ENCODE data around the gene BOLA3. TPM values are rescaled to one million over a fixed set of nuclear protein-coding genes. Genes with fewer than 3 reads are reported as not detected.

The BOLA3 gene
- total RNA-seq, 1 donor from 2014 or later: 48.8 TPM

DNA sequence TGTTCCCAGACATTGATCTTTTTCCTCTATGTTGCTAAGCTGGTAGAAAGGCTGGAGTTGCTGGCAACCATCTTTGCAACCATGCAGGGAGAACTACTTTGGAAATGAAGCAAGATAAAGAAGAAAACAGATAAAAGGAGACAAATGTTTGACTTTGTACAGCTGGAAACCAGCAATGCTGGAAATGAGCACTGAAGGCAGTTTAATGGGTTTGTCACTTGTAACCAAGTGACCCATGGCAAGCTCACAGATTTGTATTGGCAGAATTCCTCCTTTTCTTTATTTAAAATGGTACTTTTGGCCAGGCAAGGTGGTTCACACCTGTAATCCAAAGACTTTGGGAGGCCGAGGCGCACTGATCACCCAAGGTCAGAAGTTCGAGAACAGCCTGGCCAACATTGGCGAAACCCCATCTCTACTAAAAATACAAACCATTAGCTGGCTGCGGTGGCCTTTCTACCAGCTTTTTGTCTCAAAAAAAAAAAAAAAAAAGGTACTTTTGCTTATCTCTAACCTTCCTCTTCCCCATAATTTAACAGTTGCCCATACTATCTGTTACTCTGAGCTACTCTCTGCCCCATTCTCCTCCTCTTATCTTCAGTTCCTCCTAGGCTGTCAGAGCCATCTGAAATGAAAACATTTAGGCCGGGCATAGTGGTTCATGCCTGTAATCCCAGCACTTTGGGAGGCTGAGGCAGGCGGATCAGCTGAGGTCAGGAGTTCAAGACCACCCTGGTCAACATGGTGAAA is 2.0 kb upstream of the BOLA3 start:
- Mint-ChIP-seq H3K27ac (ENCODE audit: unreplicated experiment) (no peak overlapping the region), H3K9me3 (ENCODE audit: unreplicated experiment) (no peaks in the 10 kb centered on the region), H3K36me3 (ENCODE audit: low read depth, unreplicated experiment) (peaks cover 4% of the 10 kb centered on the region), H3K4me1 (ENCODE audit: low read depth, unreplicated experiment) (no peaks in the 10 kb centered on the region), H3K27me3 (ENCODE audit: low read depth, unreplicated experiment) (no peaks in the 10 kb centered on the region), H3K4me3 (ENCODE audit: unreplicated experiment) (no peak overlapping the region)
- no peaks in the 10 kb centered on the region for H3K27me3 ChIP-seq (ENCODE audit: insufficient read depth, low read length)
- TF ChIP-seq EZH2 (IDR thresholded peaks at IDR 0.05; ENCODE audit: insufficient read depth, low read length): no peak
- TF ChIP-seq, protein P1, sequence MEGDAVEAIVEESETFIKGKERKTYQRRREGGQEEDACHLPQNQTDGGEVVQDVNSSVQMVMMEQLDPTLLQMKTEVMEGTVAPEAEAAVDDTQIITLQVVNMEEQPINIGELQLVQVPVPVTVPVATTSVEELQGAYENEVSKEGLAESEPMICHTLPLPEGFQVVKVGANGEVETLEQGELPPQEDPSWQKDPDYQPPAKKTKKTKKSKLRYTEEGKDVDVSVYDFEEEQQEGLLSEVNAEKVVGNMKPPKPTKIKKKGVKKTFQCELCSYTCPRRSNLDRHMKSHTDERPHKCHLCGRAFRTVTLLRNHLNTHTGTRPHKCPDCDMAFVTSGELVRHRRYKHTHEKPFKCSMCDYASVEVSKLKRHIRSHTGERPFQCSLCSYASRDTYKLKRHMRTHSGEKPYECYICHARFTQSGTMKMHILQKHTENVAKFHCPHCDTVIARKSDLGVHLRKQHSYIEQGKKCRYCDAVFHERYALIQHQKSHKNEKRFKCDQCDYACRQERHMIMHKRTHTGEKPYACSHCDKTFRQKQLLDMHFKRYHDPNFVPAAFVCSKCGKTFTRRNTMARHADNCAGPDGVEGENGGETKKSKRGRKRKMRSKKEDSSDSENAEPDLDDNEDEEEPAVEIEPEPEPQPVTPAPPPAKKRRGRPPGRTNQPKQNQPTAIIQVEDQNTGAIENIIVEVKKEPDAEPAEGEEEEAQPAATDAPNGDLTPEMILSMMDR (IDR thresholded peaks at IDR 0.05; ENCODE audit: insufficient read depth, low read depth, low read length): no peak
- FAIRE-seq (no peak), DNase-seq (ENCODE audit: low read depth) (no peak)
- peaks cover 11% of the 10 kb centered on the region for H3K79me2 ChIP-seq (ENCODE audit: insufficient read depth, low read length)
- H3K36me3 ChIP-seq (ENCODE audit: insufficient read depth, low read length): peaks cover 21% of the 10 kb centered on the region
- no peak overlapping the region for H3K4me2 ChIP-seq (ENCODE audit: low read length)
- no peak overlapping the region for H3K27ac ChIP-seq (ENCODE audit: low read depth, low read length)
- H4K20me1 ChIP-seq (ENCODE audit: insufficient read depth, low read length): peaks cover 12% of the 10 kb centered on the region
- no peak overlapping the region for H3K9ac ChIP-seq (ENCODE audit: low read length)
- H2AFZ ChIP-seq (ENCODE audit: low read depth, low read length): no peak overlapping the region
- no peaks in the 10 kb centered on the region for H3K9me3 ChIP-seq (ENCODE audit: insufficient read depth, low read depth, low read length)
- H3K4me1 ChIP-seq (ENCODE audit: insufficient read depth, low read length): peaks cover 17% of the 10 kb centered on the region
- H3K4me3 ChIP-seq (ENCODE audit: insufficient read depth, low read depth, low read length): no peak overlapping the region

DNA sequence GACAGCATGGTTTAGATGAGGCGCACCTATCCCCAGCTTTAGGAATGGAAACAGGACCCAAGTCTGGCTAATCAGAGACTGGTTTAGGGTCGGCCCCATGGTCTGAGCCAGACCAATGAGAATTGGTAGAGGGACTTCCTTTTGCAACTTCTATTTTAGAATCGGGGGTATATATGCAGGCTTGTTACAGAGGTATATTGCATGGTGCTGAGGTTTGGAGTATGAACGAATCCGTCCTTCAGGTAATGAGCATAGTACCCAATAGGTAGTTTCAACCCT is 1.5 kb upstream of the BOLA3 start:
- H3K27me3 Mint-ChIP-seq (ENCODE audit: low read depth, unreplicated experiment): no peaks in the 10 kb centered on the region
- no peak for FAIRE-seq

More for the DNA sequence above, 1.5 kb upstream of the BOLA3 start:
- no peak overlapping the region for H3K9ac ChIP-seq (ENCODE audit: low read length)
- no peak overlapping the region for H3K4me3 Mint-ChIP-seq (ENCODE audit: unreplicated experiment)
- H3K27ac Mint-ChIP-seq (ENCODE audit: unreplicated experiment): no peak overlapping the region
- TF ChIP-seq, protein P1 (IDR thresholded peaks at IDR 0.05; ENCODE audit: insufficient read depth, low read depth, low read length): no peak
- TF ChIP-seq EZH2 (IDR thresholded peaks at IDR 0.05; ENCODE audit: insufficient read depth, low read length): no peak
- H4K20me1 ChIP-seq (ENCODE audit: insufficient read depth, low read length): peaks cover 12% of the 10 kb centered on the region
- no peak overlapping the region for H3K27ac ChIP-seq (ENCODE audit: low read depth, low read length)
- no peaks in the 10 kb centered on the region for H3K4me1 Mint-ChIP-seq (ENCODE audit: low read depth, unreplicated experiment)
- H3K9me3 ChIP-seq (ENCODE audit: insufficient read depth, low read depth, low read length): no peaks in the 10 kb centered on the region
- no peak for DNase-seq (ENCODE audit: low read depth)
- H3K36me3 ChIP-seq (ENCODE audit: insufficient read depth, low read length): peaks cover 15% of the 10 kb centered on the region
- H3K9me3 Mint-ChIP-seq (ENCODE audit: unreplicated experiment): no peaks in the 10 kb centered on the region
- H3K4me2 ChIP-seq (ENCODE audit: low read length): no peak overlapping the region
- H3K79me2 ChIP-seq (ENCODE audit: insufficient read depth, low read length): peaks cover 11% of the 10 kb centered on the region
- H3K27me3 ChIP-seq (ENCODE audit: insufficient read depth, low read length): no peaks in the 10 kb centered on the region
- no peak overlapping the region for H3K4me3 ChIP-seq (ENCODE audit: insufficient read depth, low read depth, low read length)
- H3K4me1 ChIP-seq (ENCODE audit: insufficient read depth, low read length): peaks cover 17% of the 10 kb centered on the region
- no peak overlapping the region for H2AFZ ChIP-seq (ENCODE audit: low read depth, low read length)
- peaks cover 4% of the 10 kb centered on the region for H3K36me3 Mint-ChIP-seq (ENCODE audit: low read depth, unreplicated experiment)
